CD4-positive, alpha-beta T cell treated with Interleukin-17A for 4 hours (primary cell): ENCODE results near the gene FAM149B1.
"Not testable (repeated sequence)": the region's sequence is repeated elsewhere in the genome, so short reads cannot be mapped to it uniquely, and the experiment has no call there.

Experiments used
- DNase-seq: peaks from one replicate; pipeline ENCODE4 v3.0.0-alpha.2; 2020; ENCODE audit warnings: mixed read lengths

The FAM149B1 gene

GRCh38 chr10:73233883-73234282, 66.0 kb downstream of the FAM149B1 start:
- DNase-seq = no peak

- no peak for DNase-seq
These were observed 66.8 kb downstream of the FAM149B1 start for GRCh38 chr10:73234695-73235094.

GRCh38 chr10:73238990-73239566, 71.2 kb downstream of the FAM149B1 start:
- DNase-seq = no peak

GRCh38 chr10:73239908-73240307, 72.0 kb downstream of the FAM149B1 start:
- no peak for DNase-seq

GRCh38 chr10:73244866-73245477, 77.1 kb downstream of the FAM149B1 start:
- no peak for DNase-seq

- DNase-seq = no peak
These were observed 78.4 kb downstream of the FAM149B1 start for GRCh38 chr10:73246322-73246645.

- DNase-seq = peak; percentile 96
These were observed 79.0 kb downstream of the FAM149B1 start, which contains the start of gene DNAJC9 for GRCh38 chr10:73246646-73247508. Gene DNAJC9, minus strand, starts transcription at chr10:73247255. Its CDS starts 66 bp downstream, at chr10:73247189.

- no peak for DNase-seq
These were observed 79.8 kb downstream of the FAM149B1 start for GRCh38 chr10:73247509-73248258.

- DNase-seq = no peak
These were observed 80.4 kb downstream of the FAM149B1 start for GRCh38 chr10:73248259-73248724.

- no peak for DNase-seq
These were observed 83.9 kb downstream of the FAM149B1 start for GRCh38 chr10:73251683-73252444.

GRCh38 chr10:73252445-73253224, 84.7 kb downstream of the FAM149B1 start, which contains the start of gene MRPS16:
Gene MRPS16, minus strand, starts transcription at chr10:73252644. Its CDS starts 162 bp downstream, at chr10:73252482.
- DNase-seq = peak; percentile 92

- no peak for DNase-seq
These were observed 85.3 kb downstream of the FAM149B1 start for GRCh38 chr10:73253225-73253555.

- DNase-seq = not testable (repeated sequence)
These were observed 90.7 kb downstream of the FAM149B1 start for GRCh38 chr10:73258612-73259011.

- DNase-seq = no peak
These were observed 93.6 kb downstream of the FAM149B1 start for GRCh38 chr10:73261362-73261995.

GRCh38 chr10:73262105-73262730, 94.3 kb downstream of the FAM149B1 start:
- DNase-seq = no peak

- no peak for DNase-seq
These were observed 95.1 kb downstream of the FAM149B1 start for GRCh38 chr10:73262880-73263555.

GRCh38 chr10:73263693-73264347, 95.9 kb downstream of the FAM149B1 start:
- DNase-seq = no peak

- DNase-seq = no peak
These were observed 96.5 kb downstream of the FAM149B1 start for GRCh38 chr10:73264423-73264822.

GRCh38 chr10:73281097-73281496, 113.2 kb downstream of the FAM149B1 start:
- no peak for DNase-seq
